Common myeloid progenitor, CD34-positive (primary cell): ENCODE results near the gene OR52A1.
"Not testable (repeated sequence)": the region's sequence is repeated elsewhere in the genome, so short reads cannot be mapped to it uniquely, and the experiment has no call there.

Experiments used
- CTCF ChIA-PET: fragments of 350-600 bp; sonication (Branson Sonifier 250); formaldehyde crosslinking; loops from one replicate; lab custom pipeline; 2021; ENCODE audit warnings: antibody characterized with exemption; lab: Charles Lee
- POLR2A ChIA-PET: fragments of 350-600 bp; sonication (Branson Sonifier 250); formaldehyde crosslinking; loops from one replicate; lab custom pipeline; 2021; ENCODE audit warnings: antibody characterized with exemption; lab: Charles Lee
- DNase-seq, 3 donors: peaks; one replicate each; pipeline versions ENCODE4 v3.0.0 to v3.0.0-alpha.2; 2013
- H3K27ac ChIP-seq, 2 experiments: 1 replicate in 1 of 2; 2 replicates in 1 of 2; pipeline ENCODE4 v1.7.0; 2013; ENCODE audit warnings: inconsistent platforms in 2 of 2, low read length in 2 of 2, mild to moderate bottlenecking in 2 of 2, low read depth in 1 of 2, moderate library complexity in 1 of 2; ENCODE audit not compliant: severe bottlenecking in 2 of 2, insufficient read depth in 1 of 2, poor library complexity in 1 of 2
- H3K27me3 ChIP-seq, 5 experiments: replicated peaks in 2 of 5; 1 replicate in 3 of 5; 2 replicates in 2 of 5; pipeline versions ENCODE4 v1.6.1 to v1.7.0; 2013; ENCODE audit warnings: low read length in 4 of 5, mild to moderate bottlenecking in 2 of 5, moderate library complexity in 2 of 5, inconsistent platforms in 1 of 5; ENCODE audit not compliant: insufficient read depth in 5 of 5, control insufficient read depth in 4 of 5
- H3K36me3 ChIP-seq, 4 experiments: 1 replicate in 2 of 4; 2 replicates in 2 of 4; pipeline versions ENCODE4 v1.6.1 to v1.7.0; 2013; ENCODE audit warnings: low read length in 3 of 4, control low read depth in 1 of 4, mild to moderate bottlenecking in 1 of 4; ENCODE audit not compliant: control insufficient read depth in 4 of 4, insufficient read depth in 4 of 4
- H3K4me1 ChIP-seq, 4 experiments: 1 replicate in 3 of 4; 2 replicates in 1 of 4; pipeline versions ENCODE4 v1.6.1 to v1.7.1; 2013; ENCODE audit warnings: low read length in 3 of 4, mild to moderate bottlenecking in 3 of 4, control low read depth in 1 of 4, inconsistent platforms in 1 of 4, moderate library complexity in 1 of 4; ENCODE audit not compliant: control insufficient read depth in 4 of 4, insufficient read depth in 4 of 4; ENCODE audit errors: control extremely low read depth in 1 of 4
- H3K4me3 ChIP-seq, 7 experiments: 1 replicate in 4 of 7; 2 replicates in 3 of 7; pipeline versions ENCODE4 v1.5.1 to v1.7.0; 2013; ENCODE audit warnings: mild to moderate bottlenecking in 7 of 7, low read length in 6 of 7, moderate library complexity in 6 of 7, inconsistent platforms in 2 of 7, low read depth in 2 of 7, control low read depth in 1 of 7; ENCODE audit not compliant: insufficient read depth in 4 of 7, control insufficient read depth in 1 of 7; ENCODE audit errors: extremely low read depth in 1 of 7
- H3K9me3 ChIP-seq, 5 experiments: 1 replicate in 4 of 5; 2 replicates in 1 of 5; pipeline versions ENCODE4 v1.6.1 to v1.7.1; 2013; ENCODE audit warnings: low read length in 4 of 5, mild to moderate bottlenecking in 2 of 5, inconsistent platforms in 1 of 5, low read depth in 1 of 5, moderate library complexity in 1 of 5; ENCODE audit not compliant: control insufficient read depth in 4 of 5, insufficient read depth in 2 of 5; ENCODE audit errors: control extremely low read depth in 1 of 5
- WGBS: methylation state at CpG from one replicate; pipeline ENCODE4 v1.1.5; 2013; ENCODE audit not compliant: insufficient coverage; 5-methylcytosine and 5-hydroxymethylcytosine counted together

The OR52A1 gene

DNA sequence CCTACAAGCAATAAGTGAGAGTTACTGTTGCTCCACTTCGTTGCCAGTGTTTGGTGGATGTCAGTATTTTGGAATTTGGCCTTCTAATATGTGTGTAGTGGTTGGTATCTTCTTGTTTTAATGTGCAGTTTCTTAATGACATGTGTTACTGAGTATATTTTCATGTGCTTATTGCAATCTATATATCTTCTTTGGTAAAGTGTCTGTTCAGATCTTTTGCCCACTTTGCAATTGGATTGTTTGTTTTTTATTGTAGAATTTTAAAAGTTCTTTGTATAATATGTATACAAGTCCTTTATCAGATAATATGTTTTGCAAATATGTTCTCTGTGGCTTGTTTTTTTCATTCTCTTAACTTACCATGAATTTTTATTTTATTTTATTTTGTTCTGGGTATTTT is 38.2 kb upstream of the OR52A1 start:
- H3K4me1 ChIP-seq = no peaks in the 10 kb centered on the region
- H3K9me3 ChIP-seq = peaks cover 0 to 8% (median 0%) of the 10 kb centered on the region in 5 experiments
- POLR2A ChIA-PET = no interaction called here
- CTCF ChIA-PET = no interaction called here
- no peak overlapping the region for H3K27ac ChIP-seq
- H3K36me3 ChIP-seq = no peaks in the 10 kb centered on the region
- H3K27me3 ChIP-seq = no peaks in the 10 kb centered on the region
- DNase-seq = no peak
- no CpG with 5 or more reads among the region's 1 CpG for WGBS
- H3K4me3 ChIP-seq = no peak overlapping the region

DNA sequence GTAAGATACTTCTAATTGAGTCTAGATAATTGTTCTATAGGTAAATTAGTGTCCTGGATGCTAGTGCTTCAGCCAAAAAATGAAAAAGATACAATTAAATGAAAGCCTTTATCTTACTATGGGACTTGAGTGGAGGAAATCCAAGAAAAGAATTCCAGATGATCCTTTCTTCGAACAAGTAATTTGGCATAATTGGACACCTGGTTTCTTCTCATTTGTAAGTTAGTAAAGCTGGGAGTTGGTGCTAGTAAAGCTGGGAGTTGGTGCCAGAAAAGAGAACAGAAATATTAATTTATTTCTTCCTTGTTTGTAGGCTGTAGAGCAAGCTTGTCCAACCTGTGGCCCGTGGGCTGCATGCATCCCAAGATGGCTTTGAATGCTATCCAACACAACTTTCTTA is 33.6 kb upstream of the OR52A1 start:
- POLR2A ChIA-PET = no interaction called here
- CTCF ChIA-PET = no interaction called here
- 100% methylated on average over 1 of the region's 2 CpGs for WGBS

DNA sequence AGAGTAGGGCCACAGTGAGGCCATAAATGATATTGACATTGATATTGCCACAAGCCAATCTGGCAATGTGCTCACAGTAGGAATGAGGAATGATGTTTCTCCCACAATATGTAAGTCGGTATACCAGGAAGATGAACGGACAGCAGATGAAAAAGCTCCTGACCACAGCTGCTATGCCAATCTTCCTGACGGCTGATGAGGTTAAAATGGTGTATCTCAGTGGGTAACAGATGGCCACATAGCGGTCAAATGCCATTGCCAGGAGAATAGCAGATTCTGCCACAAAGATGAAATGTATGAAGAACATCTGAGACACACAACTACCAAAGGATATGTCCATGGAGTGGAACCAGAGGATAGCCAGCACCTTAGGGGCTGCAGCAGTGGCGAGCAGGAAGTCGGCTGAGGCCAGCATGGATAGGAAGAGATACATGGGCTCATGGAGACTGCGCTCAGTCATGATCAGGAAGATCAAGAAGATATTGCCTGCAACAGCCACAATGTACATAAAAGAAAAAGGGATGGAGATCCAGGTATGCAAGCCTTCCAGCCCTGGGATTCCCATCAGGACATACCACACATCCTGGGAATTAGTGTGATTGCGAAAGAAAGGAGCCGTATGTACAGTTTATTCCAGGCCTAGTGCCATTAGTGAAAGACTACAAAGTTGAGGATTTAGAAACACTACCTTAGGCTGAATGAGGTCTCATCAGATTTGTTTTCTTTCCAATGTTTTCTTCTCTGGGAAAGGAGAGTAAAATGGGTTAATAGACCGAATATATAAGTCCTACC is 23.7 kb upstream of the OR52A1 start:
- no peak for DNase-seq
- no peak overlapping the region for H3K4me3 ChIP-seq
- no peaks in the 10 kb centered on the region for H3K4me1 ChIP-seq
- H3K9me3 ChIP-seq = no peaks in the 10 kb centered on the region
- no peaks in the 10 kb centered on the region for H3K27me3 ChIP-seq
- POLR2A ChIA-PET = no interaction called here
- WGBS = 86% methylated on average over 9 of the region's 10 CpGs
- no peak overlapping the region for H3K27ac ChIP-seq
- no peaks in the 10 kb centered on the region for H3K36me3 ChIP-seq
- CTCF ChIA-PET = no interaction called here

More for the DNA sequence above, 33.6 kb upstream of the OR52A1 start:
- no peak overlapping the region for H3K4me3 ChIP-seq
- no peaks in the 10 kb centered on the region for H3K36me3 ChIP-seq
- DNase-seq = no peak
- peaks cover 0 to 6% (median 0%) of the 10 kb centered on the region in 5 experiments for H3K9me3 ChIP-seq
- H3K4me1 ChIP-seq = no peaks in the 10 kb centered on the region
- no peaks in the 10 kb centered on the region for H3K27me3 ChIP-seq
- no peak overlapping the region for H3K27ac ChIP-seq

DNA sequence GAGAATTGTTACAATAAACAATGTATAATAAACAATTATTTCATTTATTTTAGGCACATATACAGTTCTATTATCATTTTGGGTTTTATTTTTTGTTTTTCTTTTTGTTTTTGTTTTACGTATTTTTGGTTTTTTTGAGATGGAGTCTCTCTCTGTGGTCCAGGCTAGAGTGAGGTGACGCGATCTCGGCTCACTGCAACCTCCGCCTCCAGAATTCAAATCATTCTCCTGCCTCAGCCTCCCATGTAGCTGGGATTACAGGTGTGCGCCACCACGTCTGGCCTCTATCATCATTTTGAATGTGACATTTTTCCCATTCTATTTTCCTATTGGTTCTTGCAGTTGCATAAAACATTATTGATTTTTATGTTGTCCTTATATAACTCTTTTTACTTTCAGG is 20.4 kb upstream of the OR52A1 start:
- Histone ChIP-seq H3K4me1 (no peaks in the 10 kb centered on the region), H3K36me3 (no peaks in the 10 kb centered on the region), H3K4me3 (no peak overlapping the region), H3K9me3 (no peaks in the 10 kb centered on the region), H3K27me3 (no peaks in the 10 kb centered on the region), H3K27ac (no peak overlapping the region)
- ChIA-PET POLR2A (no interaction called here), CTCF (no interaction called here)
- DNase-seq = no peak
- WGBS = 100% methylated on average over 1 of the region's 7 CpGs

DNA sequence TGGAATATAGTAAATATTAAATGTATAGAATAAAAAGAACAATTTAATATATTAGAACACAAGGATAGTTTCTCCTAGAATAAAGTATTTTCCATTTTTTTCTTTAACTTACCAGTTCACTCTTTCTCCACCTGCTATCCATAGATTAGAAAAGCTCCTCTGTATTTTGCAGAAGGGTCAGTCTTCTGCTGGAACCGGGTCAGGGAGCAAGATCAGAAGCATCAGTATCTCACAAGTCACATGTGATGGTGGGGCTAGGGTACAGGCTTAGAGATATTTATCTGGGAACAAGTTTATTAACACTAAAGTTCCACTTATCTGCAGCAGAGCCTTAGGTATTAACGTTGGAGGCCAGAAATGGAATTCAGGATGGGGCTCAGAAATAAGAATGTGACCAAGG is 17.3 kb upstream of the OR52A1 start:
- WGBS = 84% methylated on average over 2 of the region's 2 CpGs
- ChIA-PET CTCF (no interaction called here), POLR2A (no interaction called here)
- Histone ChIP-seq H3K36me3 (no peaks in the 10 kb centered on the region), H3K27me3 (no peaks in the 10 kb centered on the region), H3K4me3 (no peak overlapping the region), H3K27ac (no peak overlapping the region), H3K4me1 (no peaks in the 10 kb centered on the region), H3K9me3 (no peaks in the 10 kb centered on the region)
- no peak for DNase-seq

DNA sequence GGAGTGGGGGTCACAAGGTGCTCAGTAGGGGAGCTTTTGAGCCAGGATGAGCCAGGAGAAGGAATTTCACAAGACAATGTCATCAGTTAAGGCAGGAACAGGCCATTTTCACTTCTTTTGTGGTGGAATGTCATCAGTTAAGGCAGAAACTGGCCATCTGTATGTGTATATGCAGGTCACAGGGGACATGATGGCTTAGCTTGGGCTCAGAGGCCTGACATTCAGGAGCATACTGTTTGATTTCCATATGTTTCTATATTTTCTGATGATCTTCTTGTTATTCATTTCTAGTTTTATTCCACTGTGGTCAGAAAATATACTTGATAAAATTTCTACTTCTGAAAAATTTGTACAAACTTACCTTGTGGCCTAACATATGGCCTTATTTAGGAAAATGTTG is 11.3 kb upstream of the OR52A1 start:
- H3K4me3 ChIP-seq, H3K4me1 ChIP-seq, POLR2A ChIA-PET, H3K27ac ChIP-seq, DNase-seq, CTCF ChIA-PET, H3K9me3 ChIP-seq, H3K27me3 ChIP-seq, H3K36me3 ChIP-seq: not testable (repeated sequence)

DNA sequence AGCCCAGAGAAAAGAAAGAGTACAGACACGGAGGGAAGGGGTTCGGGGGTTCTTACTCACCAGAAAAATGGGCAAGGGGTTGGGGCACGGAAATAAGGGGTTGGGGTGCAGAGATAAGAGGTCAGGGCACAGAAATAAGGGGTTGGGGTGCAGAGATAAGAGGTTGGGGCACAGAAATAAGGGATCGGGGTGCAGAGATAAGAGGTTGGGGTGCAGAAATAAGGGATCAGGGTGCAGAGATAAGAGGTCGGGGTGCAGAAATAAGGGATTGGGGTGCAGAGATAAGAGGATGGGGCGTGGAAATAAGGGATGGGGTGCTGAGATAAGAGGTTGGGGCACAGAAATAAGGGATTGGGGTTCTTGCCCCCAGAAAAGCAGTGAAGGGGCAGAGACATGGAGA is 10.2 kb upstream of the OR52A1 start:
- POLR2A ChIA-PET, CTCF ChIA-PET, H3K27ac ChIP-seq, DNase-seq, H3K27me3 ChIP-seq, H3K4me3 ChIP-seq, H3K36me3 ChIP-seq, H3K9me3 ChIP-seq, H3K4me1 ChIP-seq: not testable (repeated sequence)
- 79% methylated on average over 5 of the region's 6 CpGs for WGBS
